ENCODE measurements around the gene INF2. TPM values are rescaled to one million over a fixed set of nuclear protein-coding genes. Genes with fewer than 3 reads are reported as not detected.

Gene INF2
- total and polyA plus RNA-seq, 4 donors, result 13.1 to 51.6 (median 25.5) TPM

DNA sequence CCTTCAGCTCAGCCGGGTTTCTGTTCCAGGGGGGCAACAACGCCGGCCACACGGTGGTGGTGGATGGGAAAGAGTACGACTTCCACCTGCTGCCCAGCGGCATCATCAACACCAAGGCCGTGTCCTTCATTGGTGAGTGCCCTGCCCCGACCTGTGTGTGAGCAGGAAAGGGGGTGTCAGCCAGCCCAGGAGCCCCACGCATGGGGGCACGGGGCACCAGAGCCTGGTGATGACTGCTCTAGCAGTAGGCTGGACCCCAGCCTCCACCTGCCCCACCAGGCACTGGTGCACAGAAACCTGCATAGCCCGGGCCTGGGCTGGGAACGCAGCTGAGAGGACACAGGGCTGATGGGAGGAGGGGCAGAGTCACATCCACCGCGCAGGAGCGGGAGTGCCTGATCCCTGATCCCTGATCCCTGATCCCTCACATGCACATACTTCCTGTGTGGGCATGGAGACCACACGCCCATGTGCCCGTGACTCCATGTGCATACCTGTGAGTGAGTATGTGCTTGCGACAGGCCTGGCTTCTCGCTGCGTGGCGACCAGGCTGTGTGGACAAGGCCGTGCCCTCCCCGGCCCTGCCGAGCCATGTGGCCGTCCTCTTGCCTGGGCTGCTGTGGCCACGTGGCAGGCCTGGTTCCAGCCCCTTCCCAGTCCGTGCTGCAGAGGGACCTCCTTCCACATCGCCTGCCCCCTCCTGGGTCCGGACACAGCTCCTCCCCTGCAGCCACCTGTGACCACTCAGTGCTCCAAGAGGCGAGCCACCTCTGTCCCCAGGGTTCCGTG, 45.8 kb downstream of the INF2 start:
- peaks cover 19 to 65% (median 54%) of the 10 kb centered on the region in 4 donors for H3K4me1 ChIP-seq (ENCODE audit: control insufficient read depth in 4 of 4, insufficient read depth in 4 of 4, low read length in 3 of 4)
- peaks cover 0 to 9% (median 6%) of the 10 kb centered on the region in 4 donors for H3K36me3 ChIP-seq (ENCODE audit: control insufficient read depth in 4 of 4, insufficient read depth in 3 of 4, low read depth in 1 of 4, low read length in 3 of 4)
- H3K9me3 ChIP-seq (ENCODE audit: control insufficient read depth in 4 of 4, low read length in 3 of 4), result no peaks in the 10 kb centered on the region
- H3K27ac ChIP-seq (ENCODE audit: low read depth in 1 of 2, low read length in 2 of 2), result peak overlapping the region; percentile 99 to 100
- WGBS, result 44% methylated on average over 31 of the region's 31 CpGs
- TF ChIP-seq, protein P1, sequence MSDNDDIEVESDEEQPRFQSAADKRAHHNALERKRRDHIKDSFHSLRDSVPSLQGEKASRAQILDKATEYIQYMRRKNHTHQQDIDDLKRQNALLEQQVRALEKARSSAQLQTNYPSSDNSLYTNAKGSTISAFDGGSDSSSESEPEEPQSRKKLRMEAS (IDR thresholded peaks at IDR 0.05), result peak; percentile 95
- TF ChIP-seq EGR1 (IDR thresholded peaks at IDR 0.05; ENCODE audit: low read depth in 2 of 2) (peak in 1 of 2 donors; percentile 65), FOXA1 (IDR thresholded peaks at IDR 0.05) (peak; percentile 77), YY1 (IDR thresholded peaks at IDR 0.05) (peak; percentile 69), JUND (IDR thresholded peaks at IDR 0.05) (peak in 1 of 2 donors; percentile 50), GABPA (IDR thresholded peaks at IDR 0.05 in 1 of 2, conservative IDR thresholded peaks at IDR 0.05 in 1 of 2) (peak in 1 of 2 donors; percentile 41), HNF4A (conservative IDR thresholded peaks at IDR 0.05) (peak; percentile 77 to 92), RAD21 (IDR thresholded peaks at IDR 0.05) (no peak), FOXA2 (IDR thresholded peaks at IDR 0.05) (peak; percentile 84), SP1 (IDR thresholded peaks at IDR 0.05) (peak; percentile 90), HNF4G (IDR thresholded peaks at IDR 0.05) (peak; percentile 17), NR2F2 (IDR thresholded peaks at IDR 0.05) (peak; percentile 85), TAF1 (conservative IDR thresholded peaks at IDR 0.05) (no peak), RXRA (IDR thresholded peaks at IDR 0.05) (peak; percentile 89 to 96)
- TF ChIP-seq, protein P2, sequence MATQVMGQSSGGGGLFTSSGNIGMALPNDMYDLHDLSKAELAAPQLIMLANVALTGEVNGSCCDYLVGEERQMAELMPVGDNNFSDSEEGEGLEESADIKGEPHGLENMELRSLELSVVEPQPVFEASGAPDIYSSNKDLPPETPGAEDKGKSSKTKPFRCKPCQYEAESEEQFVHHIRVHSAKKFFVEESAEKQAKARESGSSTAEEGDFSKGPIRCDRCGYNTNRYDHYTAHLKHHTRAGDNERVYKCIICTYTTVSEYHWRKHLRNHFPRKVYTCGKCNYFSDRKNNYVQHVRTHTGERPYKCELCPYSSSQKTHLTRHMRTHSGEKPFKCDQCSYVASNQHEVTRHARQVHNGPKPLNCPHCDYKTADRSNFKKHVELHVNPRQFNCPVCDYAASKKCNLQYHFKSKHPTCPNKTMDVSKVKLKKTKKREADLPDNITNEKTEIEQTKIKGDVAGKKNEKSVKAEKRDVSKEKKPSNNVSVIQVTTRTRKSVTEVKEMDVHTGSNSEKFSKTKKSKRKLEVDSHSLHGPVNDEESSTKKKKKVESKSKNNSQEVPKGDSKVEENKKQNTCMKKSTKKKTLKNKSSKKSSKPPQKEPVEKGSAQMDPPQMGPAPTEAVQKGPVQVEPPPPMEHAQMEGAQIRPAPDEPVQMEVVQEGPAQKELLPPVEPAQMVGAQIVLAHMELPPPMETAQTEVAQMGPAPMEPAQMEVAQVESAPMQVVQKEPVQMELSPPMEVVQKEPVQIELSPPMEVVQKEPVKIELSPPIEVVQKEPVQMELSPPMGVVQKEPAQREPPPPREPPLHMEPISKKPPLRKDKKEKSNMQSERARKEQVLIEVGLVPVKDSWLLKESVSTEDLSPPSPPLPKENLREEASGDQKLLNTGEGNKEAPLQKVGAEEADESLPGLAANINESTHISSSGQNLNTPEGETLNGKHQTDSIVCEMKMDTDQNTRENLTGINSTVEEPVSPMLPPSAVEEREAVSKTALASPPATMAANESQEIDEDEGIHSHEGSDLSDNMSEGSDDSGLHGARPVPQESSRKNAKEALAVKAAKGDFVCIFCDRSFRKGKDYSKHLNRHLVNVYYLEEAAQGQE (IDR thresholded peaks at IDR 0.05), result no peak
- TF ChIP-seq, protein P3, sequence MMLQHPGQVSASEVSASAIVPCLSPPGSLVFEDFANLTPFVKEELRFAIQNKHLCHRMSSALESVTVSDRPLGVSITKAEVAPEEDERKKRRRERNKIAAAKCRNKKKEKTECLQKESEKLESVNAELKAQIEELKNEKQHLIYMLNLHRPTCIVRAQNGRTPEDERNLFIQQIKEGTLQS (IDR thresholded peaks at IDR 0.05), result no peak
- TF ChIP-seq, protein P4, sequence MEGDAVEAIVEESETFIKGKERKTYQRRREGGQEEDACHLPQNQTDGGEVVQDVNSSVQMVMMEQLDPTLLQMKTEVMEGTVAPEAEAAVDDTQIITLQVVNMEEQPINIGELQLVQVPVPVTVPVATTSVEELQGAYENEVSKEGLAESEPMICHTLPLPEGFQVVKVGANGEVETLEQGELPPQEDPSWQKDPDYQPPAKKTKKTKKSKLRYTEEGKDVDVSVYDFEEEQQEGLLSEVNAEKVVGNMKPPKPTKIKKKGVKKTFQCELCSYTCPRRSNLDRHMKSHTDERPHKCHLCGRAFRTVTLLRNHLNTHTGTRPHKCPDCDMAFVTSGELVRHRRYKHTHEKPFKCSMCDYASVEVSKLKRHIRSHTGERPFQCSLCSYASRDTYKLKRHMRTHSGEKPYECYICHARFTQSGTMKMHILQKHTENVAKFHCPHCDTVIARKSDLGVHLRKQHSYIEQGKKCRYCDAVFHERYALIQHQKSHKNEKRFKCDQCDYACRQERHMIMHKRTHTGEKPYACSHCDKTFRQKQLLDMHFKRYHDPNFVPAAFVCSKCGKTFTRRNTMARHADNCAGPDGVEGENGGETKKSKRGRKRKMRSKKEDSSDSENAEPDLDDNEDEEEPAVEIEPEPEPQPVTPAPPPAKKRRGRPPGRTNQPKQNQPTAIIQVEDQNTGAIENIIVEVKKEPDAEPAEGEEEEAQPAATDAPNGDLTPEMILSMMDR (IDR thresholded peaks at IDR 0.05; ENCODE audit: low read depth, low read length, missing input control), result no peak
- TF ChIP-seq, protein P5, sequence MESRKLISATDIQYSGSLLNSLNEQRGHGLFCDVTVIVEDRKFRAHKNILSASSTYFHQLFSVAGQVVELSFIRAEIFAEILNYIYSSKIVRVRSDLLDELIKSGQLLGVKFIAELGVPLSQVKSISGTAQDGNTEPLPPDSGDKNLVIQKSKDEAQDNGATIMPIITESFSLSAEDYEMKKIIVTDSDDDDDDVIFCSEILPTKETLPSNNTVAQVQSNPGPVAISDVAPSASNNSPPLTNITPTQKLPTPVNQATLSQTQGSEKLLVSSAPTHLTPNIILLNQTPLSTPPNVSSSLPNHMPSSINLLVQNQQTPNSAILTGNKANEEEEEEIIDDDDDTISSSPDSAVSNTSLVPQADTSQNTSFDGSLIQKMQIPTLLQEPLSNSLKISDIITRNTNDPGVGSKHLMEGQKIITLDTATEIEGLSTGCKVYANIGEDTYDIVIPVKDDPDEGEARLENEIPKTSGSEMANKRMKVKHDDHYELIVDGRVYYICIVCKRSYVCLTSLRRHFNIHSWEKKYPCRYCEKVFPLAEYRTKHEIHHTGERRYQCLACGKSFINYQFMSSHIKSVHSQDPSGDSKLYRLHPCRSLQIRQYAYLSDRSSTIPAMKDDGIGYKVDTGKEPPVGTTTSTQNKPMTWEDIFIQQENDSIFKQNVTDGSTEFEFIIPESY (IDR thresholded peaks at IDR 0.05), result peak; percentile 86
- no peak for DNase-seq (ENCODE audit: low spot score)
- H3K27me3 ChIP-seq (ENCODE audit: control insufficient read depth in 4 of 4, insufficient read depth in 4 of 4, low read length in 3 of 4), result no peaks in the 10 kb centered on the region
- H3K9ac ChIP-seq (ENCODE audit: low read depth in 1 of 2, low read length in 2 of 2), result peak overlapping the region; percentile 85 to 86
- H3K4me3 ChIP-seq (ENCODE audit: low read depth in 1 of 3, low read length in 3 of 3), result no peak overlapping the region
